Measurements from ENCODE around the gene CRYGS.
"Not testable (repeated sequence)": the region's sequence is repeated elsewhere in the genome, so short reads cannot be mapped to it uniquely, and the experiment has no call there.

DNA sequence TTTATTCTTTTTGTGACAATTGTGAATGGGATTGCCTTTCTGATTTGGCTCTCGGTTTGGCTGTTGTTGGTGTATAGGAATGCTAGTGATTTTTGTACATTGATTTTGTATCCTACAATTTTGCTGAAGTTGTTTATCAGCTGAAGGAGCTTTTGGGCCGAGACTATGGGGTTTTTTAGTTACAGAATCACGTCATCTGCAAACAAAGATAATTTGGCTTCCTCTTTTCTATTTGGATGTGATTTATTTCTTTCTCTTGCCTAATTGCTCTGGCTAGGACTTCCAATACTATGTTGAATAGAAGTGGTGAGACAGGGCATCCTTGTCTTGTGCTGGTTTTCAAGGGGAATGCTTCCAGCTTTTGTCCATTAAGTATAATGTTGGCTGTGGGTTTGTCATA lies 44.2 kb downstream of the CRYGS start:
- TF ChIP-seq, protein P1, sequence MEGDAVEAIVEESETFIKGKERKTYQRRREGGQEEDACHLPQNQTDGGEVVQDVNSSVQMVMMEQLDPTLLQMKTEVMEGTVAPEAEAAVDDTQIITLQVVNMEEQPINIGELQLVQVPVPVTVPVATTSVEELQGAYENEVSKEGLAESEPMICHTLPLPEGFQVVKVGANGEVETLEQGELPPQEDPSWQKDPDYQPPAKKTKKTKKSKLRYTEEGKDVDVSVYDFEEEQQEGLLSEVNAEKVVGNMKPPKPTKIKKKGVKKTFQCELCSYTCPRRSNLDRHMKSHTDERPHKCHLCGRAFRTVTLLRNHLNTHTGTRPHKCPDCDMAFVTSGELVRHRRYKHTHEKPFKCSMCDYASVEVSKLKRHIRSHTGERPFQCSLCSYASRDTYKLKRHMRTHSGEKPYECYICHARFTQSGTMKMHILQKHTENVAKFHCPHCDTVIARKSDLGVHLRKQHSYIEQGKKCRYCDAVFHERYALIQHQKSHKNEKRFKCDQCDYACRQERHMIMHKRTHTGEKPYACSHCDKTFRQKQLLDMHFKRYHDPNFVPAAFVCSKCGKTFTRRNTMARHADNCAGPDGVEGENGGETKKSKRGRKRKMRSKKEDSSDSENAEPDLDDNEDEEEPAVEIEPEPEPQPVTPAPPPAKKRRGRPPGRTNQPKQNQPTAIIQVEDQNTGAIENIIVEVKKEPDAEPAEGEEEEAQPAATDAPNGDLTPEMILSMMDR (IDR thresholded peaks at IDR 0.05): not testable (repeated sequence)
- TF ChIP-seq POLR2A, EP300 (IDR thresholded peaks at IDR 0.05): not testable (repeated sequence)

All from ovary (tissue), 3 donors.